Sigmoid colon (tissue), 4 donors: Measurements from ENCODE around the gene MRPL20.

Experiments
- EP300 ChIP-seq, 4 donors: sonication (generic); formaldehyde crosslinking; IDR thresholded peaks; one replicate each; pipeline ENCODE4 v1.6.1; 2017; ENCODE audit warnings: antibody characterized with exemption in 4 of 4
- TF ChIP-seq, protein P1 (sequence below), 4 experiments: fragments of 450-650 bp in 3 of 4; fragments of 200-600 bp in 1 of 4; IDR thresholded peaks; one replicate each; pipeline ENCODE4 v1.5.1; 2016 to 2019; ENCODE audit warnings: antibody characterized with exemption in 4 of 4, mild to moderate bottlenecking in 3 of 4, moderate library complexity in 2 of 4

DNA sequence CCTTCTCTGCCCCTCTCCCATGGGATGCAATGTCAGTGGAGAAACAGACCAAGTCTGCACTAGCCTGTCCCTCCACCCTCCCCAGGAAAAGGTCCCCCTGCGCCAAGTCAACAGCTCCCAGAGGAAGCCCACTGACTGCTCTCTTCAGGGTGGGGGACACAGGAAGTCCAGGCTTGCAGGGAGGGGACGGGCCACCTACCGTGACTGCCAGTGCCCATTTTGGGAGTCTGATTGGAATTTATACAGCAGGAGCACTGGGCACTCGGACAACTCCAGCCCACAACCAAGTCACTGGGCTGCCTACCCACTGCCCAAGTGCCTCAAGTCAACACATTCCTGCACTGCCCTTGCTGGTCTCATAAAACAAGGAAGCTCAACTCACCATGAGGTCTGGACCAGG is 14.1 kb downstream of the MRPL20 start:
- TF ChIP-seq, protein P1, sequence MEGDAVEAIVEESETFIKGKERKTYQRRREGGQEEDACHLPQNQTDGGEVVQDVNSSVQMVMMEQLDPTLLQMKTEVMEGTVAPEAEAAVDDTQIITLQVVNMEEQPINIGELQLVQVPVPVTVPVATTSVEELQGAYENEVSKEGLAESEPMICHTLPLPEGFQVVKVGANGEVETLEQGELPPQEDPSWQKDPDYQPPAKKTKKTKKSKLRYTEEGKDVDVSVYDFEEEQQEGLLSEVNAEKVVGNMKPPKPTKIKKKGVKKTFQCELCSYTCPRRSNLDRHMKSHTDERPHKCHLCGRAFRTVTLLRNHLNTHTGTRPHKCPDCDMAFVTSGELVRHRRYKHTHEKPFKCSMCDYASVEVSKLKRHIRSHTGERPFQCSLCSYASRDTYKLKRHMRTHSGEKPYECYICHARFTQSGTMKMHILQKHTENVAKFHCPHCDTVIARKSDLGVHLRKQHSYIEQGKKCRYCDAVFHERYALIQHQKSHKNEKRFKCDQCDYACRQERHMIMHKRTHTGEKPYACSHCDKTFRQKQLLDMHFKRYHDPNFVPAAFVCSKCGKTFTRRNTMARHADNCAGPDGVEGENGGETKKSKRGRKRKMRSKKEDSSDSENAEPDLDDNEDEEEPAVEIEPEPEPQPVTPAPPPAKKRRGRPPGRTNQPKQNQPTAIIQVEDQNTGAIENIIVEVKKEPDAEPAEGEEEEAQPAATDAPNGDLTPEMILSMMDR (IDR thresholded peaks at IDR 0.05): no peak
- no peak for TF ChIP-seq EP300 (IDR thresholded peaks at IDR 0.05)
